CD4-positive, alpha-beta T cell treated with Interleukin-4 for 1 hour (primary cell): ENCODE data around the gene MAPK8IP1.
"Not testable (repeated sequence)": the region's sequence is repeated elsewhere in the genome, so short reads cannot be mapped to it uniquely, and the experiment has no call there.

Experiments used
- DNase-seq, 2 donors: peaks; one replicate each; pipeline ENCODE4 v3.0.0-alpha.2; 2020 to 2022

MAPK8IP1 gene

DNA sequence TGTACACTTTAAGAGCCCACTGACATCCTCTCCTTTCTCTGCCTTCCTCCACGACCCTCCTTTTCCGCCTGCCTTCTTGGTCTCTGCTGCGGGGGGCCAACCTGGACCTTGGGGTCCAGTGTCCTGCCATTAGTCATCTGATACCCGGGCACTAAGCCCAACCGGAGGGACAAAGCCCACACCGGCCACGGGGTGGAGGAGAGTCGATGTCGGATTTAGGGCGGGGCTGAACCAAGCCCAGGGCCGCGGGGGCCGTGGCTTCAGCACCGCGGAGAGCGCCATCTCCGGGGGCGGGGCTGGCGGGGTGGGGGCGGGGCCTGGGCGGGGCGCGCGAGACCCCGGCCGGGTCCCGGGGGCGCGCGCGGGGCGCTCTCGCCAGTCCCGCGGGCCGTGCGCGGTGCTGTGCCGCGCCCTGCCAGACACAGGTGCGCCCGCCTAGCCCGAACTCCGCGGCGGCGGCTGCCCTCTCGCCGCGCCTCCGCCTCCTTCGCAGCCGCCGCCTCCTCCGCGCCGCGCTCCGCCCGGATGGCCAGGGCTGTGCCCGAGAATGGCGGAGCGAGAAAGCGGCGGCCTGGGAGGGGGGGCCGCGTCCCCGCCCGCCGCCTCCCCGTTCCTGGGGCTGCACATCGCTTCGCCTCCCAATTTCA is at the start of gene MAPK8IP1:
TSS of gene MAPK8IP1 (plus strand) at position 378 of the 647 bp plus-strand sequence. CDS start at position 548, 170 bp downstream.
- DNase-seq = peak; percentile 38 to 65

DNA sequence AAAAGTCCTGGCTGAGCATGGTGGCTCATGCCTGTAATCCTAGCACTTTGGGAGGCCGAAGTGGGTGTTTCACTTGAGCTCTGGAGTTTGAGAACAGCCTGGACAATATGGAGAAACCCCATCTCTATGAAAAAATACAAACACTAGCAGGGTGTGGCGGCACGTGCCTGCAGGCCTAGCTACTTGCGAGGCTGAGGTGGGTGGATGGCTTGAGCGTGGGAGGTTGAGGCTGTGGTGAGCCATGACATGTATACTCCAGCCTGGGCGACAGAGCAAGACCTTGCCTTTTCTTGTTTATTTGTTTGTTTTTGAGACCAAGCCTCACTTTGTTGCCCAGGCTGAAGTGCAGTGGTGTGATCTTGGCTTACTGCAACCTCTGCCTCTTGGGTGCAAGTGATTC is 46.2 kb upstream of the MAPK8IP1 start:
- DNase-seq = no peak

DNA sequence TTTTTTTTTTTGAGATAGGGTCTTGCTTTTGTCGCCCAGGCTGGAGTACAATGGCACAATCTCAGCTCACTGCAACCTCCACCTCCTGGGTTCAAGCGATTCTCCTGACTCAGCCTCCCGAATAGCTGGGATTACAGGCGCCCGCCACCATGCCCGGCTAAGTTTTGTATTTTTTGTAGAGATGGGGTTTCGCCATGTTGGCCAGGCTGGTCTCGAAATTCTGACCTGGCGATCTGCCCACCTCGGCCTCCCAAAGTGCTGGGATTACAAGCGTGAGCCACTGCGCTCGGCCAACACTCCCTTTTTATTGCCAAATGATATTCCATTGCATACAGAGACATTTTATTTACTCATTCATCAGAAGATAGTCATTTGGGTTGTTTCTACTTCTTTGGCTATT is 45.2 kb upstream of the MAPK8IP1 start:
- DNase-seq = not testable (repeated sequence)

DNA sequence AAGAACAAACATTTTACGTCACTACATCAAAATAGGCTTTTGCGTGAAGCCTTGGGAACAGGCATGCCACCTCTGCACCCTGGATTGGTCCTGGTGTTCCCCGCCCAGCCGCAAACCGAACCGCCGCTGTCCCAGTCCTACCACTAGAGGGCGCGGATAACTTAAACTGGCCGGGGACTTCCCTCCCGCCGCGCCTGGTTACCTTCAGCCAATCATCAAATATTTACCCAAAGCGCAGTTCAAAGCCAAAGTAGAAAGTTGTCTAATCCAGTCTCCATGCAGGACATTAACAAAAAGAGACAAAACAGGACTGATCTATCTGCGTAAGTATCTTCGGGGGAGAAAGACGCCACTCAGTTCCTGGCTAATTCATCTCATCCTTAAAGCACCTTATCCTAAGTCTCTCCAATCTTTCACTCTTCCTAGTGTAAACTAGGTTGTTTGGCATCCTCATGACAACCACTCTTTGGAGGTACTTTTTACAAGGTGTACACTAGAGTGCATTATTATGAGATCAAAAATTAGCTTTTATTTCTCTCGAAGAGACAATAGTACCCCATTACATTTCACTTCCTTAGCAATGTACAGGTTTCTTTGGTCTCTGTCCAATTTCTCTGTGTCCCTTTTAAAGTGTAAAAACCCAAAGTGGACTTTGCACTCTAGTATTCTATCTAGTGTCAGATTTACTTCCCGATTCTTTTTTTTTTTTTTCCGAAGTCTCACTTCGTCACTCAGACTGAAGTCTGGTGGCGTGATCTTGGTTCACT is 42.1 kb upstream of the MAPK8IP1 start:
- DNase-seq = peak; percentile 95 to 96

DNA sequence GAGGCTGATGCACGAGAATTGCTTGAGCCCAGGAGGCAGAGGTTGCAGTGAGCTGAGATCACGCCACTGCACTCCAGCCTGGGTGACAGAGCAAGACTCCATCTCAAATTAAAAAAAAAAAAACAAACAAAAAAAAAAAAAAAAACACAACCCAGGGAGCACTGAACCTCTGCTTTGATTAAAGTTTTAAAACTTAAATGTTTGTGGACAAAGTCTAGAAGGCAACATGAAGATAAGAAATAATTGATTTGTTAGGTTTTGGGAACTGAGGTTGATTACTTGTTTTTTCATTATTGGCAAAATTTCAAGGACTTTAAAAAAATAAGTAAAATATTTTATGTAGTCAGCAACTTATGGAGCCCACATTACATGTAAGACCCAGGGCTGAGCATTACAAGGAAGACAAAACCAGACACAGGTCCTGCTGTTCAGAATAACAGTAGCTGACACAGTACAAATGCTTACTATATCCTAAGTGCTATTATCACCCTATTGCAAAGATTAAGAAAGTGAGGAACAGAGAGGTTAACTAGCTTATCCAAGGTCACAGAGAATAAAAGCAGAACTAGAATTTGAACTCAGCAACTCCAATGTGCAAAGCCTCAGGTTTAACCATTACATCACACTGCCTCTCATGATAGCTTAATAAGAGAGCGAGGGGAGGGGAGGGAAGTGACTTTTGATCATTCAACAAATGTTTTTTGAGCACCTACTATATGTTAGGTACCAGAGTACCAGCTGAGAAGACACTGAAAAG is 40.5 kb upstream of the MAPK8IP1 start:
- DNase-seq = peak in 1 of 2 donors; percentile 9

DNA sequence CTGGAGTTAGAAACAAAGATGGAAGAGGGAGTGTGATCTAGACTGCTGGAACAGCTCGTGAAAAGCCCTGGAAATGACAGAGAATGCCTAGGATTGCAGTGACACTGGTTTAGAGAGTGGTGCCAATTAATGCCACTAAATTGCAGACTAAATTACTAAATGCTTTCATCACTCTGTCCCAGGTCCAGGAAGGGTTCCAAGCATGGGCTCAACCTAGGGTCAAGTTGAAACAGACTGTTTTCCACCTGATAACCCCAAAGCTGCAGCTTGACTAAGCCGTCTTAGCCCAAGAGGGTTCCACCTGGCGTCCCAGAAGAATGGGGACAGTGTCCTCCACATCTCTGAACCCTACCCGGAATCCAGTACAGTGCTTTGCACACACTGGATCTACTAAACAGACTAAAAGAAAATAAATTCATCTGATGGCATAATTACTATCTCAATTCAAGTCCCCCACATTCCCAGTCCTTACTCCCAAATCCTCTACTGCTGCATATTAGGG is 39.2 kb upstream of the MAPK8IP1 start:
- DNase-seq = no peak

DNA sequence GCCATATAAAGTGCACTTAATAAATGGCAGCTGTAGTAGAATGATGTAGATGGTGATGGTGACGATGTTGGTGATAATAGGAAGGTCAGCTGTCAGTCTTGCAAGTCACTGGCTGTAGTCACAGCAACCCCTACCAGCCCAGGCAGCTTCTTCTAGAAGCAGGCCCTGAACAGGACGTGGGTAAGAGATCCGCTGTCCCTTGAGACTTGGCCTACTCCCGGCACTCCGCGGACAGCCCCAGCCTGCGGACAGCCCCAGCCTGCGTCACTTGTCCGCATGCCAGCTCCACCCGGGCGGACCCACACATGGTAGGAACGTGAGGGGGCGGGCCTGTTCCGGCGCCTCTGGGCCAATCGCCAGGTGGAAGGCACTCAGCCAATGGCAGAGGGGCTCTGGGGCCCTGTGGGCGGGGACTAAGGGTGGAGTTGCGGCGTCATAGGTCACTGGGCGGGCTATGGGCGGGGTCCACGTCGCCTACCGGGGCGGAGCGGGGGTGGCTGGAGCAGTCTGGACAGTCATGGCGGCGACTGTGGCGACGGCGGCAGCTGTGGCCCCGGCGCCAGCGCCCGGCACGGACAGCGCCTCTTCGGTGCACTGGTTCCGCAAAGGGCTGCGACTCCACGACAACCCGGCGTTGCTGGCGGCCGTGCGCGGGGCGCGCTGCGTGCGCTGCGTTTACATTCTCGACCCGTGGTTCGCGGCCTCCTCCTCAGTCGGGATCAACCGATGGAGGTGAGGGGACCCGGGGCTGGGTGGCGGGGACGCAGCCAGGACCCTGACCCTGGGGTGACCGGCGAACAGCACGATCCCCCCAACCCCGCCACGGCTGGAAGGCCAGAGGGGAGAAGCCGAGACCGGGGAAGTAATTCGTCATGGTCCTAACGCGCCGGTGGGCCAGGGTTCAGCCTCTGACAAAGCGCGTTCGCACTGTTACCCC is 38.2 kb upstream of the MAPK8IP1 start, which contains the start of gene CRY2:
TSS of gene CRY2 (plus strand) at position 502 of the 937 bp plus-strand sequence. CDS start at position 518, 16 bp downstream.
- peak; percentile 99 for DNase-seq

DNA sequence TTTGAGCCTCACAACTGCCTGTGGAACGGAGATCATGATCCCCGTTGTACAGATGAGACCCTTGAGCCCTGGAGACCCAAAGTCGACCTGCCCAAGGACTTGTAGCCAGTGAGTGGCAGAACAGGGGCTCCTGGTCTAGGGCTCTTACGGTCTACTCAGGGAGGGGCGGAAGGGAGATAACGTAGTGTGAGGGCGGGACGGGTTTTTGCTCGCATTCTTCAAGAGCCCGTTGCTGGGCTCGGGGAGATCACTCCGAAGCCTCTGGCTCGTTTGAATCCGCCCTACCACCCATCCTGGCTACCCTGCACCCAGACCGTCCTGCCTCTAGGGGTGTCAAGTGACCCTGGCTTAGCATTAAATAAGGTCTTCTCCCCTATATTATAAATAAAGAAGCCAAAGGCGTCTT is 37.5 kb upstream of the MAPK8IP1 start:
- peak; percentile 64 for DNase-seq

DNA sequence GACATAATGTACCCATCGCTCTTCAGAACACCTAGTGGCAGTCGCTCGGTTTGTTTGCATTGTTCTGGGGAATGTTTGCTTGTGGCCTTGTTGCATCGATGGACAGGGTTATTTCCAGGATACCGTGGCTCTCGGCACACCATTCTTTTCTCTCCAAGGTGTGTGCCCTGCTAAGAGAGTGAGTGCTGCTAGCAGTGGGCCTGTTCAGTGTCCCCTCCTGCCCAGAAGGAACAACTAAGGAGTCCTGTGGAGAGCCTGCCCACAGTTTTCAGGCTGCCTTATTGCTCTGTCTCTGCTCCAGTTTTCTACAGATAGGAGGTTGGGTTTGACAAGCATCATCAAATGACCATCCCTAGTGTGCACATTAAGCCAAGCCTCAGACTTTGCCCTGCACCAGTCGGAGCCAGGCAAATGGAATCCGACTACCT is 36.8 kb upstream of the MAPK8IP1 start:
- DNase-seq = no peak

DNA sequence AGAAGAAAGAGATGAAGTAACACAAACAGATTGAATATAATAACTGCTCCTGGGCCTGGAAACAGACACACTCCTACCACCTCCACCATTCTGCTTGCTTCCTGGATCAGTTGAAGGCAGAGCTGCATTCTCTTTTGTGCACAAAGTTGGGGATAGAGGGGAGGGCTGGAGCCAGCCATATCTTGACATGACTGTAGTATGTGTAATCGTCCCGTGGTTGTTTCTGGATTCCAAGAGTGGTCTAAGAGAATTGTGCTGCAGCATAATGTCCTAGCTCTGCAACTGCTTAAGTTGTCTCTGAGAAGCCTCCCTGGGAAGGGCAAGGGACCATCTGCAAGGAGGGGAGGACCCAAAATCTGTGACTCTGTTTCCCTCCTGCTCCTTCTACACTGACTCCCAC is 35.0 kb upstream of the MAPK8IP1 start:
- no peak for DNase-seq

DNA sequence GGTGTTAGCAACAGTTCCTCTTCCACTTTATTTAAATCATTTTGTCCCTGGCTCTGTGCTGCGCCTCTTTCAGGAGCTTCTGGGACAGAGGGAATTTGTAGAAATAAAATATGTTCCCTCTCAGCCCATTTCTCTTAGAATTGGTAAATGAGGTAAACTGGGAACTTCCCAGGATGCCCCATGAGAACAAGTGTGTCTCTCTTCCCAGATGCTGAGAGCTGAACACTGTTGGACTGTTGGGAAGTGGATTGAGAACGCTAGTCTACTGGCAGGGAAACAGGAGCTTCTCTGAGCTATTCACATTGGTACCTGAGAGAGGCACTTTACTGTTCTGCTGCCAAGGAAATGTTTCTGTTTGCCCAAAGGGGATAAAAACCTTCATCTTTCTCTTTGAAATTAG is 34.2 kb upstream of the MAPK8IP1 start:
- DNase-seq = no peak

DNA sequence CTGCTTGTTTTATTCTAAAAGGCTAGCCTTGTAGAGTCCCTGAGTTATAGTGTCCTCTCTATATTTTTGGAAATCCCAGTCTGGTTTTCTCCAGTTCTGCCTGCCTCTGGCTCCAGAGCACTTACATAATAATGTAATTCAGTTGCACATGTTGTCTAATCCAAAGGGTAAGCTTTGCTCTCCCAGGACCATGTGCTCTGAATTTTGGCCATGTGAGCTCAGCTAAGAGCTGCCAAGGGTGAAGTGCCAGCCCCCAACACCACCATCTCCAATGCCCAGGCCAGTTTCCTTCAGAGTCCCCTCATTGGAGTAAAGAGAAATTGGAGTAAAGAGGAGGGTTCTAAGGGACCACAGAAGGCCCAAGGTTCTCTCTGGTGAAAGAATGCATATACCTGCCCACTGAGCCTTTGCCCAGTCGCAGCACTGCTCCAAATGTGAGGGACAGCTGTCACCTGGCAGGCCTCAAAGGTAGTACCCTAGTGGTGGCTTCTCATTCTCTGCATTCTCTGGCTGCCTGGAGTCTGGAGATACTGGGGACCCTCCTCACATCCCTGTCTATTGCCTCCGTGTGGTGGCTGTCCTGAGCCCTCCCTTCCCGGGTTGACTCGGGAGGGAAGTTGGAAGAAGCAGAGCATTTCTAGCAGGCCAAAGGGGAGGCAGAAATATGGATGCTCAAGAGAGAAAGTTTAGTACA is 33.3 kb upstream of the MAPK8IP1 start:
- no peak for DNase-seq

DNA sequence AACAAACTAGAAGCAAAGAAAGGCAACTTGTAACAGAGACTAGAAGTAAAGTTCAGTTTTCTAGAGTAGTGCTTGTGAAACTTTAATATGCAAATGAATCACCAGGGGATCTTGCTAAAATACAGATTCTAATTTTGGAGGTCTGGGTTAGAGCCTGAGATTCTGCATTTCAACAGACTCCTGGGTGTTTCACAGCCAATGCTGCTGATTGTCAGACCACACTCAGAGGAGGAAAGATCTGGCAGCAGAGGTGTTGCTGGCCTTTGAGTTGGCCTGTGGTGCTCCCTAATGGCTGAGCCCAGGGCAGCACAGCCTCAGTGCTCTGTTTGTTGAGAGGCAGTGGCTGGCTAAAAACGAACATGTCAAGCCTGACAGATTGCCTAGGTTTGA is 32.7 kb upstream of the MAPK8IP1 start:
- DNase-seq = no peak

DNA sequence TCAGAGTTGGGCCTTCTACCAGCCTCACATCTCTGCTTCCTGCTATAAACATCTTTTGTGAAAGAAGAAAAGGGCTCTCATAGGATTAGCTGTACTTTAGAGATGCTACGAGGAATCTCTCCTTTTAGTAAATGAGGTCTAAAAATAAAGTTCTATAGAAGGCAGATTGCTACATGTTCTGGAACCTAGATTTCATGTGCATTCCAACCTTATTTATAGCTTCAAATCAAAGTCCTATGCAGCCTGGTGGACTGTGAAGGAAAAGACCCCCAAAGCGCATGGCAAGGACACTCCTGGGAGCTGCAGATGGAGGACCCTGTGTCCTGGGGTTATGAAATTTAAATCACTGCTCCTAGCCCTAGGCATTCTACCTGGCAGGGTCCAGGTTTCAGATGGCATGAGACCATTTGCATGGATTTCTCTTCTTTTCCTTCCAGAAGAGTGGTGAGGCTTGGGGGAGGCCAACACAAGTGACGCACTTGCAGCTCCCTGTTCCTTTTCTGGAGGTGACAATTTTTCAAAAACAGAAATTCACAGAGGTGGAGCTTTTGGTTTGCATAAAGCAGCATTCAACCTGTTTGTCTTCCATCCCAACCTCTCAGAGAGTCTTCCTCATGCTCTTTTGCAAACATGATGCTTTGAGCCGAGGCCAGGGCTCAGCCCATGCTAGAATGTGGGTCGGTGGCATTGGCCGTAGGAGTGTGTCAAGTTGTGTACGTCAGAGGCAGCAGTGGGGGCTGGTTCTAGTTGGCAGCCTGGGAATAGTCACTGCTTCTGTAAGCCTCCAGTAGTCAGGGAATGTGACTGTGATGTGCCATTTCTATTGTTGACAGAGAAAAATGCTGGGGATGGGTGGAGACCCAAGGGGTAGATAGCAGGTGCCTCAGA is 31.9 kb upstream of the MAPK8IP1 start:
- DNase-seq = no peak

DNA sequence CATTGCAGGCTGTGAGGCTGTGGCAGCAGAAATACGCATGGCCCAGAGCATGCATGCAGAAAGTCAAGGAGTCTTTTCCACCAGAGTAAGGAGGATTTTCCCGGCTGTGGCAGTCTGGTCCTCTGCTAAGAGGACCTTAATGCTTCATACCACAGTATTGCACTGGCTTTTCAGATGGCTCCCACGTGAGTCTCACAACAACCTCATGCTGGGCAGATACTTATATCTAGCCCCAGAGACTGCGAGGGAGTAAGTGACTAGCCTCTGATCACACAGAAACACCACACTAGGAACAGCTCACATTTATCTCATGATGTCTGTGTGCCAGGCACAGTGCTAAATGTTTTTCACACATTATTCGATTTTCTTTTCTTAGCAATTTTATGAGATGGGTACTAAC is 30.1 kb upstream of the MAPK8IP1 start:
- DNase-seq = no peak

DNA sequence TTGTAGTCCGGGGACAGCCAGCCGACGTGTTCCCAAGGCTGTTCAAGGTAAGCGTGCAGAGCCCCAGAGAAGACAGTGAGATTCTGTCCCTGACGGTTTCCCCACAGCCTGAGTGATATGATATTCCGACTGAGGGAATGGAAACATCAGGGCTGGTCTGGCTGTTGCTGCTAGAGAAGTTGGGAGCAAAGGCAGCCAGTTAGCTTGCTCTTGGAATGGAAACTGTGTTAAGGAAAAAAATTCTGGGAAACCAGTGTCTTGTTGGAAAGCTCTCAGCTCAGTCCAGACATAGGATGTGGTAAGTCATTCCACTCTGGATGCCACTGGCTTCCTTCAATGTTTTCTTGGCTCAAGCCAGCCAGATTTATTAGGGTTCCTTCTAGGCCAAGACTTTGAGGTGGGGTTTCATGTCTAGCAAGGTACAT is 29.4 kb upstream of the MAPK8IP1 start:
- no peak for DNase-seq

DNA sequence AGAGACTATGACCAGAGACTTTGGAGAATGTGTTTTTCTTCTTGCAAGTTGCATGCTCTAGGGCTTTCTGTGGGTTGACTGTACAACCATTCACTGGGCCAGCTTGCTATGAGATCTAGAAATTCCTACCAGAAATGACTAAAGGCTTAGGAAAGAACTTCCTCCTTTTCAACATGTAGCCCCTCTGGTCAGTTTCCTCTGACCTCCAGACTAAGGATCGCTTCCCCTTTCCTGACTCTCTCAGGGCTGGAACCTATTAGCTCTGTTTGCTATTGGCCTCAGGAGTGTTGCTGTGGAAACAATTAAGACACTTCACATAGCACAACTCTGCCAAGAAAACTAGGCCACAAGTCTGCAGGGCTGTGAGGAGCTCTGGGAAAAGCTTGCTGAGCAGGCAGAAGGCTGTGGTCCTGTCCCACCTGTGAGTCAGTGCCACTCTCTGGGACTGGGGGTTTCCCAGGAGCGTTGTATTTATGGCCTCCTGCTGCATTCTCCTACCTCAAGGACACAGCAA is 27.4 kb upstream of the MAPK8IP1 start:
- peak in 1 of 2 donors; percentile 46 for DNase-seq

DNA sequence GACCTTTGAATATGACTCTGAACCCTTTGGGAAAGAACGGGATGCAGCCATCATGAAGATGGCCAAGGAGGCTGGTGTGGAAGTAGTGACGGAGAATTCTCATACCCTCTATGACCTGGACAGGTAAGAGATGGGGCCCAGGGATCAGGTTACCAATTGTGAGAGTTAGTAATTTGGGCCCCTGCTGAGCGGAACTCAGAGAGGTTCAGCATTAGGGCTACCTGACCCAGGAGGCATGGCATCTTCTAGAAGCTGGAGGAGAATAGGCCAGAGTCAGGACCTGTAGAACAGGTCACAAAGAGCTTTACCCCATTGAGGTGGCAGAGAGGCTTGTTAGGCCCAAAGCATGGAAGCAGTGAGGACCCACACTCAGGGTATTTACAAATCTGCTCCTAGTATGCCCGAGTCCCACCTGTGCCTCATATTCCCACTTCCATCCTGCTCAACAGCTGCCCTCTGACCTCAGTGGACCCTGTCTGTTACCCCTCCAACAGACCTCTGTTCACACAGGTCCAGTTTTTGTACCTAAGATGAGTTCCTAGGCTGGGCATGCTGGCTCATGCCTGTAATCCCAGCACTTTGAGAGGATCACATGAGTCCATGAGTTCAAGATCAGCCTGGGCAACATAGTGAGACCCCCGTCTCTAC is 26.6 kb upstream of the MAPK8IP1 start:
- DNase-seq = no peak

DNA sequence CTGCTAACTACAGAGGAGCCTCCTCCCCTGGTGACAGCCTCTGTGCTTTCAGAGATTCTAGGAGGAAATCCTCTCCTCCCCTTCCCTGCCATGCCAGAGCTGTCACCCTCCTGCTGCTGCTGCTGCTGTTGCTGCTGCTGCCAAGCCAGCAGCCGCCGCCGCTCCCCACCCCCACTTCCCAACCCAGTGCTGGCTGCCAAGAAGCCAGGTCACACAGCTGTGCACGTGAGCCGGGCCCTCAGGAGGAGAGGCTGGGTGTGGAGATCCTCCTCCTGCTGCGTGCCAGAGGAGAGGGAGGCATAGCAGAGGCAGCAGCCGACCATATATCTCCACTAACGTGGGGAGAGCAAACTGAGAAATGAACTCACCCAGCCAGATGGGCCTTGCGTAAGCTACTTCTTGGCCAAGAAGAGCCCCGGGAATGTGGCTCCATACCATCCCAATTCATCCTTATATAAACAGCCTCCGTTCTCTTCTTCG is 25.8 kb upstream of the MAPK8IP1 start:
- DNase-seq = no peak

DNA sequence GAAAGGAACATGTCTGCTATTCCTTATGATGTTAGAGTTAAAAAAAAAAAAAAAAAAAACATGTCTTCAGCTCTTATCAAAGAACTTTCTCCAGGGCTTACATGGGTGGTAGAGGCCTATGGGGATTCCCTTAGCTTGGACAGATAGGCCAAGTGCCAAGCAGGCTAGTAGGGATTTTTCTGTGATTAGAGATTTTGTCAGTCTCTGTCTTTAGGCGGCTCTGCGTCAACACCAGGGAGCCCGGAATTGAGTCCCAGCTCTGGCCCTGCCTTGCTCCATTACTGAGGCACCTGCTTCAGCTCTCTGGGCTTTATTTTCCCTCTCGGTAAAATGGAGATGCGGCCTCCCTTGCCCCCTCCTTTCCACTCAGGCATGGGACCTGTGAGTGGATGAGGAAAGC is 25.1 kb upstream of the MAPK8IP1 start:
- no peak for DNase-seq
